GM18502 (cell line): ENCODE measurements around the gene SLC9C1.
A peak's percentile ranks its signal among the peaks of the same experiment; 100 is the strongest.

Experiments used
- ATAC-seq: cut with Tn5 transposase; IDR thresholded peaks from one replicate; pipeline ENCODE4 v1.9.1; 2021; ENCODE audit warnings: mild to moderate bottlenecking; ENCODE audit not compliant: unreplicated experiment, poor library complexity

Gene SLC9C1

GRCh38 chr3:112308151-112308911 is 14.3 kb upstream of the SLC9C1 start:
- no peak for ATAC-seq

GRCh38 chr3:112307557-112307956 is 13.5 kb upstream of the SLC9C1 start:
- ATAC-seq: no peak

GRCh38 chr3:112306825-112307224 is 12.8 kb upstream of the SLC9C1 start:
- no peak for ATAC-seq

GRCh38 chr3:112304611-112305010 is 10.6 kb upstream of the SLC9C1 start:
- no peak for ATAC-seq

- peak; percentile 61 for ATAC-seq
Measured at GRCh38 chr3:112303764-112304325, 9.8 kb upstream of the SLC9C1 start.

GRCh38 chr3:112302881-112303763 is 9.1 kb upstream of the SLC9C1 start:
- ATAC-seq: peak; percentile 61

- no peak for ATAC-seq
Measured at GRCh38 chr3:112302150-112302830, 8.3 kb upstream of the SLC9C1 start.

GRCh38 chr3:112298781-112299180 is 4.8 kb upstream of the SLC9C1 start:
- no peak for ATAC-seq

- no peak for ATAC-seq
Measured at GRCh38 chr3:112297714-112298113, 3.7 kb upstream of the SLC9C1 start.

- ATAC-seq: no peak
Measured at GRCh38 chr3:112289011-112289410, 5.0 kb downstream of the SLC9C1 start.

- ATAC-seq: no peak
Measured at GRCh38 chr3:112280266-112280665, 13.8 kb downstream of the SLC9C1 start.

- no peak for ATAC-seq
Measured at GRCh38 chr3:112273536-112273935, 20.5 kb downstream of the SLC9C1 start.

- ATAC-seq: no peak
Measured at GRCh38 chr3:112261742-112262141, 32.3 kb downstream of the SLC9C1 start.

- ATAC-seq: no peak
Measured at GRCh38 chr3:112260563-112260962, 33.5 kb downstream of the SLC9C1 start.

GRCh38 chr3:112253301-112253971 is 40.6 kb downstream of the SLC9C1 start:
- ATAC-seq: peak; percentile 88

- ATAC-seq: peak; percentile 88
Measured at GRCh38 chr3:112247900-112248299, 46.1 kb downstream of the SLC9C1 start.

GRCh38 chr3:112247350-112247749 is 46.7 kb downstream of the SLC9C1 start:
- ATAC-seq: peak; percentile 27

- no peak for ATAC-seq
Measured at GRCh38 chr3:112233083-112233482, 60.9 kb downstream of the SLC9C1 start.

- no peak for ATAC-seq
Measured at GRCh38 chr3:112231727-112232126, 62.3 kb downstream of the SLC9C1 start.

- no peak for ATAC-seq
Measured at GRCh38 chr3:112230033-112230432, 64.0 kb downstream of the SLC9C1 start.
